Stimulated activated CD4-positive, alpha-beta T cell treated with anti-CD3 and anti-CD28 coated beads, Interleukin-12 subunit alpha, Interleukin-12 subunit beta, amount 100 ng/mL, for 48 hours (primary cell): ENCODE measurements around the gene SND1.
"Not testable (repeated sequence)": the region's sequence is repeated elsewhere in the genome, so short reads cannot be mapped to it uniquely, and the experiment has no call there.

Experiments used
- DNase-seq, 3 donors: peaks; one replicate each; pipeline ENCODE4 v3.0.0-alpha.2; 2020; ENCODE audit warnings: low read depth in 2 of 3, low spot score in 1 of 3

Gene SND1

GRCh38 chr7:127822822-127823508 is 171.0 kb downstream of the SND1 start:
- DNase-seq: no peak

- no peak for DNase-seq
These were observed 172.7 kb downstream of the SND1 start for GRCh38 chr7:127824682-127825081.

GRCh38 chr7:127828843-127829500 is 177.0 kb downstream of the SND1 start:
- no peak for DNase-seq

- DNase-seq: no peak
These were observed 179.6 kb downstream of the SND1 start for GRCh38 chr7:127831318-127832219.

- no peak for DNase-seq
These were observed 180.6 kb downstream of the SND1 start for GRCh38 chr7:127832592-127832991.

GRCh38 chr7:127833641-127834040 is 181.6 kb downstream of the SND1 start:
- no peak for DNase-seq

- DNase-seq: no peak
These were observed 183.7 kb downstream of the SND1 start for GRCh38 chr7:127835679-127836078.

GRCh38 chr7:127837816-127838410 is 185.9 kb downstream of the SND1 start:
- DNase-seq: not testable (repeated sequence)

- no peak for DNase-seq
These were observed 186.9 kb downstream of the SND1 start for GRCh38 chr7:127838816-127839415.

GRCh38 chr7:127840226-127840951 is 188.4 kb downstream of the SND1 start:
- DNase-seq: no peak

GRCh38 chr7:127844165-127844564 is 192.2 kb downstream of the SND1 start:
- no peak for DNase-seq

GRCh38 chr7:127844707-127845331 is 192.8 kb downstream of the SND1 start:
- no peak for DNase-seq

GRCh38 chr7:127845522-127846214 is 193.7 kb downstream of the SND1 start:
- DNase-seq: no peak

GRCh38 chr7:127847641-127848040 is 195.6 kb downstream of the SND1 start:
- no peak for DNase-seq

GRCh38 chr7:127848241-127848640 is 196.2 kb downstream of the SND1 start:
- DNase-seq: no peak

GRCh38 chr7:127850195-127850594 is 198.2 kb downstream of the SND1 start:
- peak; percentile 21 to 32 (median 24) for DNase-seq

- DNase-seq: no peak
These were observed 202.4 kb downstream of the SND1 start for GRCh38 chr7:127854383-127854782.

GRCh38 chr7:127857464-127857841 is 205.5 kb downstream of the SND1 start:
- DNase-seq: no peak
